AG08396 (cell line): ENCODE results near the gene PCNX1.

Experiments
- DNase-seq: peaks from one replicate; pipeline ENCODE4 v3.0.0; 2012; ENCODE audit warnings: low spot score, mixed read lengths

PCNX1 gene

GRCh38 chr14:70957710-70958109 is 50.5 kb downstream of the PCNX1 start:
- DNase-seq: no peak

- DNase-seq: no peak
These were observed 55.7 kb downstream of the PCNX1 start for GRCh38 chr14:70962935-70963334.

GRCh38 chr14:70964492-70964891 is 57.2 kb downstream of the PCNX1 start:
- DNase-seq: no peak

GRCh38 chr14:70971560-70971959 is 64.3 kb downstream of the PCNX1 start:
- no peak for DNase-seq

GRCh38 chr14:70972107-70972976 is 65.1 kb downstream of the PCNX1 start:
- DNase-seq: peak; percentile 46

- DNase-seq: no peak
These were observed 69.3 kb downstream of the PCNX1 start for GRCh38 chr14:70976591-70976990.

GRCh38 chr14:70981000-70981952 is 74.0 kb downstream of the PCNX1 start:
- no peak for DNase-seq

GRCh38 chr14:70982200-70982599 is 74.9 kb downstream of the PCNX1 start:
- DNase-seq: no peak

GRCh38 chr14:70987041-70987440 is 79.8 kb downstream of the PCNX1 start:
- no peak for DNase-seq

- DNase-seq: no peak
These were observed 81.2 kb downstream of the PCNX1 start for GRCh38 chr14:70988452-70988851.

GRCh38 chr14:70993931-70994330 is 86.7 kb downstream of the PCNX1 start:
- no peak for DNase-seq

GRCh38 chr14:70995211-70995610 is 88.0 kb downstream of the PCNX1 start:
- DNase-seq: no peak

- no peak for DNase-seq
These were observed 88.4 kb downstream of the PCNX1 start for GRCh38 chr14:70995671-70996070.

GRCh38 chr14:70999117-70999516 is 91.9 kb downstream of the PCNX1 start:
- DNase-seq: no peak

- no peak for DNase-seq
These were observed 92.8 kb downstream of the PCNX1 start for GRCh38 chr14:71000091-71000490.

- no peak for DNase-seq
These were observed 94.5 kb downstream of the PCNX1 start for GRCh38 chr14:71001742-71002141.

GRCh38 chr14:71003156-71003555 is 95.9 kb downstream of the PCNX1 start:
- no peak for DNase-seq

GRCh38 chr14:71004481-71004880 is 97.2 kb downstream of the PCNX1 start:
- DNase-seq: no peak

- DNase-seq: no peak
These were observed 97.8 kb downstream of the PCNX1 start for GRCh38 chr14:71005076-71005475.

GRCh38 chr14:71006200-71006563 is 98.9 kb downstream of the PCNX1 start:
- DNase-seq: no peak

GRCh38 chr14:71011479-71011878 is 104.2 kb downstream of the PCNX1 start:
- no peak for DNase-seq

- DNase-seq: no peak
These were observed 105.6 kb downstream of the PCNX1 start for GRCh38 chr14:71012888-71013287.
